GM12872 (cell line): ENCODE measurements around the gene HAUS6.

ENCODE experiments used
- TF ChIP-seq, protein P1 (sequence below): IDR thresholded peaks from 3 replicates; pipeline ENCODE4 v1.5.1; 2011; ENCODE audit warnings: low read depth, mild to moderate bottlenecking, low read length, moderate library complexity; ENCODE audit not compliant: insufficient read depth

The HAUS6 gene

DNA sequence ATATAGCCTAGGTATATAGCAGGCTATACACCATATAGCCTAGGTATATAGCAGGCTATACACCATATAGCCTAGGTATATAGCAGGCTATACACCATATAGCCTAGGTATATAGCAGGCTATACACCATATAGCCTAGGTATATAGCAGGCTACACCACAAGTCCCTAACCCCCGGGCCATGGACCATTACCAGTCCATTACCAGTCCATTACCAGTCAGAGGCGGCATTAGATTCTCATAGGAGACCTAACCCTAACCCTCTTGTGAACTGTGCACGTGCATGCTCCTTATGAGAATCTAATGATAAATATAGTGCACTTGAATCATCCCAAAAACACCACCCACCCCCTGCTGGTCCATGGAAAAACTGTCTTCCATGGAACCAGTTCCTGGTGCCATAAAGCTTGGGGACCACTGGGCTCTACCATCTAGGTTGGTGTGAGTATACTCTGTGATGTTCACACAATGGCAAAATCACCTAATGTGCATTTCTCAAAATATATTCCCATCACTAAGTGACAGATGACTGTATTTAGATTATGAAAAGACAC, 19.9 kb upstream of the HAUS6 start:
- TF ChIP-seq, protein P1, sequence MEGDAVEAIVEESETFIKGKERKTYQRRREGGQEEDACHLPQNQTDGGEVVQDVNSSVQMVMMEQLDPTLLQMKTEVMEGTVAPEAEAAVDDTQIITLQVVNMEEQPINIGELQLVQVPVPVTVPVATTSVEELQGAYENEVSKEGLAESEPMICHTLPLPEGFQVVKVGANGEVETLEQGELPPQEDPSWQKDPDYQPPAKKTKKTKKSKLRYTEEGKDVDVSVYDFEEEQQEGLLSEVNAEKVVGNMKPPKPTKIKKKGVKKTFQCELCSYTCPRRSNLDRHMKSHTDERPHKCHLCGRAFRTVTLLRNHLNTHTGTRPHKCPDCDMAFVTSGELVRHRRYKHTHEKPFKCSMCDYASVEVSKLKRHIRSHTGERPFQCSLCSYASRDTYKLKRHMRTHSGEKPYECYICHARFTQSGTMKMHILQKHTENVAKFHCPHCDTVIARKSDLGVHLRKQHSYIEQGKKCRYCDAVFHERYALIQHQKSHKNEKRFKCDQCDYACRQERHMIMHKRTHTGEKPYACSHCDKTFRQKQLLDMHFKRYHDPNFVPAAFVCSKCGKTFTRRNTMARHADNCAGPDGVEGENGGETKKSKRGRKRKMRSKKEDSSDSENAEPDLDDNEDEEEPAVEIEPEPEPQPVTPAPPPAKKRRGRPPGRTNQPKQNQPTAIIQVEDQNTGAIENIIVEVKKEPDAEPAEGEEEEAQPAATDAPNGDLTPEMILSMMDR, result no peak

DNA sequence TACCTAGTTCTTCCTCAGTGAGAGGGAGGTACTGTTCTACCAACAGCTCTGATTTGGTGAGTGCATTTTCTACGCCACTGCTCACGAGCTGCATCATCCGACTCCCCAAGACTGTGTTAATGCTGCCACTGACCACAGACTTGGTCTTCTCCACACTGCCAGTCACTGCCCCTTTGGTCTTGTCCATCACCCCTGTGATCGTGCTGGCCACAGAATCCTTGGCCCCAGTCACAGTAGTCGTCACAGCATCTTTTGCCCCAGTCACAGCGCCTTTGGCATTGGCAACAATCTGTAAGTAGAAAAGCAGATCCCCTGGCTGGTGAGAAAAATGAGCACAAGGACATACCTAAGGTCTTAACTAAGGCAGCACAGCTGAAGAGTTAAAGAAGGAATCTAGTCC, 18.2 kb upstream of the HAUS6 start:
- TF ChIP-seq, protein P1, result no peak

DNA sequence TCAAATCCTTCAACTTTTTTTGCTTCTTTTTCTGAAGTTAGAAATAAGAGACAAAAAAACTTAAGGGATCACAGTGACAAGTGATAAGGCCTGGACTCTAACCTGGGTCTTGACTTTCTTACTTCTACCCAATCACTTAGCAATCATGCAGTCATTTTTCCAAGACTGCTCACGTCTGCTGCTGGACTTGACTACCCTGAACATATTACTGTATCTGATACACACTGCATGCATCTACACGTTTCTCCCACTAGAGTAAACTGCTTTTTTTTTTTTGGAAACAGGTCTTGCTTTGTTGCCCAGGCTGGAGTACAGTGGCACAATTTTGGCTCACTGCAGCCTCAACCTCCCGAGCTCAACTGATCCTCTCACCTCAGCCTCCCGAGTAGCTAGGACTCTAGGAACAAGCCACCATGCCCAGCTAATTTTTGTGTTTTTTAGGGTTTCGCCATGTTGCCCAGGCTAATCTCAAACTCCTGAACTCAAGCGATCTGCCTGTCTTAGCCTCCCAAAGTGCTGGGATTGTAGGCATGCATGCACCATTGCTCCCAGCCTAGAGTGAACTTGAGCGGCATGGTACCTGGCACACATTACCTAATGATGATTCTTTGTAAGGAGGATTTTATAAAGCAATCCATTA, 17.2 kb upstream of the HAUS6 start:
- TF ChIP-seq, protein P1, result no peak

DNA sequence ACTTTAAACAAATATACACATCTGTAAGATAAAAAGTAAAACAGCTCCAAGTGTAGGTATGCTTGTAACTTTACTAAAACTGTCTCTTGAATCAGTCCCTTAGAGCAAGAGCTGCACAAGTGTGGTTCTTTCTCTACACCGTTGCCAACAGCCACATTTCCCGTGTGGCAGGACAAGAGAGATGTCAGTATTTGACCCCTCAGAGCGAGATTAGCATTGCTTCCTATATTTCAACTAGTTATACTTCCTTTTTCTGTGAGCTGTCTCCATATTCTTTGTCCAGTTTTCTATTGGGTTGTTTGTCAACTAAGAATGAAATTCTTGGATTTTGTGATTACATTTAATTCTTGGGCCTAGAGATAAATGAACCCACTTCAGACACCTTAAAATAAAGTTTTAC, 16.5 kb upstream of the HAUS6 start:
- TF ChIP-seq, protein P1, result no peak

DNA sequence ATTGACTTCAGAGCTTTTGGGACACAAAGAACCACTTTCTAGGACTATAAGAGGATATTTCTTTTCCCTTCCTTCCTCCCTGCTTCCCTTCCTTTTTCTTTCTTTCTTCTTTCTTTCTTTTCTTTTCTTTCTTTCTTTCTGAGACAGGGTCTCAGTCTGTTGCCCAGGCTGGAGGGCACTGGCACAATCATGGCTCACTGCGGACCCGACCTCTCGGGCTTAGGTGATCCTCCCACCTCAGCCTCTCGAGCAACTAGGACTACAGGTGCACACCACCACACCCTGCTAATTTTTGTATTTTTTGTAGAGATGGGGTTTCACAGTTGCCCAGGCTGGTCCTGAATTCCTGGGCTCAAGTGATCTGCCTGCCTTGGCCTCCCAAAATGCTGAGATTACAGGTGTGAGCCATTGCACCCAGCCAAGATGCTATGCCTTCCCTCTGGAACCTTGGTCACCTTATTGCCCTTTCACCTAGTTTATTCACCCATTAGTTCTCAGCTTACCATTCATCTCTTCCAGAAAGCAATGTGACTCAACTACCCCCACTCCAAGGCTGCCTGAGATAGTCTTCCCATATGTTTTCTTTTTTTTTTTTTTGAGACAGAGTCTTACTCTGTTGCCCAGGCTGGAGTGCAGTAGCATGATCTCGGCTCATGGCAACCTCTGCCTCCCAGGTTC, 14.5 kb upstream of the HAUS6 start:
- TF ChIP-seq, protein P1, result no peak

DNA sequence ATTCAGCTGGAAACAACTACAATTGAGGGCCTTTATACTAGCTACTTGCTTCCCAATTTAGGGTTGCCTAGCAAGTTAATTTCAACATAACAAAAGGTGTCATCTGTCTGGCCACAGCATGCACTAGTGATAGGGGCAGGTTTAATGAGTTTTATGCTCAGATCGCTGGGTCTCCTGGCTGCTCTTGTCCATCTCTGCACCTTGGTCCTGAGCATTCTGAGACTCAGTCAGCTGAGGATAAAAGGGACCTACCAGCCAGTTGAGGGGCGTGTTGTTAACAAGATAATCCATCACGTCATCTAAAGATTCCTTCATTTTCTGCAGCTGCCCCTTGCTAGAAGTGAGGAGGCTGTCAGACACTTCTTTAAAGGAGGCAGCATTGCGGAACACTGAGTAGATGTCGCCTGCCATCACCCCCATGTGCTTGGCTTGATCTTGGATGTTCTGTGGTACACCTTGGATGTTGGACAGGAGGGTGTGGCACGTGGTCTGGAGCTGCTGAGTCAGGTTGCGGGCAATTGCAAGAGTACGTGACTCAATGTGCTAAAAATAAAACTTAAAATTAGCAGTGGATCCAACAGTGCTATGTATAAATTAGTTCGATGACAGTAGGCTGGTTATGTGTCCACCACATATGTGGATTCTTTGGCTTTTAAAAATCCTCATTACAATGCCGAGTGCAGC, 13.5 kb upstream of the HAUS6 start:
- TF ChIP-seq, protein P1, result no peak

DNA sequence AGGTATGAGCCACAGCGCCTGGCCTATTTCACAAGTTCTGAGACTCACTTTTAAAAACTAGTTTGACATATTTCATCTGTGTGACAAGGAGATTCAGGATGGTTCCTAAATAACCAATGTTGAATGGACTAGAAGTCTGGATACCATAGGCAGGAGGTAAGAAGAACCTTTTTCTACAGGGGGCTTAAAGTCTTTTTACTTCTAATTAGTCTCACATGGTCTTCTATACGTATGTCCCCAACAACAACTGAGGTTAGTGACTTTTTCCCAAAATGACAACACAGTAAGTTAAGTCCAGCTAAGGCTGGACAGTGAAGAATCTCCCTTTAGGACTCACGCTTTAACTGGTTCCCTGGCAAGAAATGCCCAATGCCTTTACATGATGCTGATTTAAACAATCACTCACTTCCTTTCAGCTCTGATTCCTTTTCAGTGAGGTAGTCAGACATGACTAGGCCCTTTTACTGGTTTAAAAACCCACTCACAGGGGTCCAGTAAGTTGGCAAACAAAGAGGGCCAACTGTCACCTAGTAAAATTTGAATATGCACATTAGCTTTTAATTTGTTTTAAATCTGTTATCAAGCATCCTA, 12.1 kb upstream of the HAUS6 start:
- TF ChIP-seq, protein P1, result no peak
